ENCODE data around the gene TINAG.

TINAG gene

DNA sequence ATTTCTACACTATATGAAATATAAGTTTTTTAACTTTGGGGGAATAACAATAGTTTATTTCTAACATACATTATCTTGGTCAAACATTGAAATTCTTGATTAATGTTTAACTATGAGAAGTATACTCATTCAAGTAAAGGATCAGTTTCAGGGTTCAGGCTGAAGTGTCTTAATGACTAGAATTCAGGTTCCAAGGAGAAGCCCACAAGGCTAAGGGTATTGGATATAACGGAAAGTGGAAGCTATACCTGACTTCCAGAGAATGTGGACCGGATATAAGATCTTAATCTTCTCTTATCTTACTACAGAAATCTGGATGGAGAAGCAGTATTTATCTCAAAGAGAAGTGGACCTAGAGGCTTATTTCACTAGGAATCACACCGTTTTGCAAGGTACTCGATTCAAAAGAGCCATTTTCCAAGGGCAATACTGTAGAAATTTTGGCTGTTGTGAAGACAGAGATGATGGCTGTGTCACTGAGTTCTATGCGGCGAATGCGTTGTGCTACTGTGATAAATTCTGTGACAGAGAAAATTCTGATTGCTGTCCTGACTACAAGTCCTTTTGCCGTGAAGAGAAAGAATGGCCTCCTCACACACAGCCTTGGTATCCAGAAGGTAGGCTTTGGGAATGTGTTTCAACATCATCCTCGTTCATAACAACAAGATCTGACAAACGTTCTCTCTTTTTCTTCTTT is at the start of gene TINAG:
Gene TINAG (plus strand): TSS at position 153 of the 697 bp plus-strand sequence. CDS start 110 bp downstream, at position 263.
- no peak for DNase-seq

DNA sequence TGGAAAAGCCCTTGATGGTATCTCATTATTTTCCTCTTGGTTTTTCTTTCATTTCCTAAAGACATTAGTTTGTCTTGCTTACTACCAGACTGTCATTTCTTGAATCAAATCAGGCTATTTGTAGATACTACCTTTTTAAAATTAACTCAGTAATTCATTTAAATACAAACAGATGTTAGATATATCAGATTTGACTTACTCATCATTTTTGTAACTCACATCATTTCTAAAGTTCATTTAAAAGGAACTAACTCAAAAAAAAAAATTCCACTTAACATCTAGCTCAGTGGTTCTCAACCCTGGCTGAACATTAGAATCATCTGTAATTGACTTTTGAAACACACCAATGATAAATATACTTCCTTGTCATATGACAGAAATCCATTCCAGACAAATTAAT is 48.2 kb upstream of the TINAG start:
- DNase-seq, result no peak

DNA sequence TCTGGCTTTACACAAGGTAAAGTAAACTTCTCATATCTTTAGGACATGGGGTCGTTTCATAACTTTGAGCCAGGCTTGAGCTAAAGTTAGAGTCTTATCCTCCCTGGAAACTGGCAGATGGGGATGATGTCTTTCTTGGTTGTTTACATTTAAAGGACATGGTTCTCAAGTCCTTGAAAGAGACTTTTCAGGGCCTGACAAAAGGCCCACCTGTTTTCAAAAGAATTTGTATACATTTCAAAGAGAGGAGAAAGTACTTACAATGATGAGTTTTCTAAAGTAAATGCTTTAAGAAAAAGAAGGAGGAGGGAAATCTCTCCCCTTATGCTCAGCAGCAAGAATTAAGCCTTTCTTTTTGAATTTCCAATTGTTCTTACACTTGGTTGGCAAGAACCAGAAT is 45.7 kb upstream of the TINAG start:
- no peak for DNase-seq

DNA sequence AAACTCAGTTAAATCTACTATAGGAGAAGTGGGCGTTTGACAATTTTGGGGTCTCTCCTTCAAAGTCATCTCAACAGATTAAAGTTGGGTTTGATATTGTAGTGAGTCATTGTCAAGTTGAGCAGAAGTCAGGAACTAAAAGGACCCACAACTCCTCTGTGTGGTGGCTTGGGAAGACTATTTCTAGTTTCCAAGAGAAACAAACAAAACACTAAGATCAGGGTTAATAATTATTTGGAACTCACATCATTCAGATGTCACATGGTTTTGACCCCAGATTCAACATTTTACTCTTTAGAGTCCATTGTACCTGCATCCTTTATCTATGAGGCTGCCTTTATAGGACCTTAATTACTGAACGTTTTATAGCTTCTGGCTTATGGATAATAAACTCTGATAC is 45.3 kb upstream of the TINAG start:
- no peak for DNase-seq

GRCh38 chr6:54264581-54265272 is 43.5 kb upstream of the TINAG start:
- no peak for DNase-seq

- DNase-seq, result no peak
These were observed 41.8 kb upstream of the TINAG start for GRCh38 chr6:54266400-54266923.

DNA sequence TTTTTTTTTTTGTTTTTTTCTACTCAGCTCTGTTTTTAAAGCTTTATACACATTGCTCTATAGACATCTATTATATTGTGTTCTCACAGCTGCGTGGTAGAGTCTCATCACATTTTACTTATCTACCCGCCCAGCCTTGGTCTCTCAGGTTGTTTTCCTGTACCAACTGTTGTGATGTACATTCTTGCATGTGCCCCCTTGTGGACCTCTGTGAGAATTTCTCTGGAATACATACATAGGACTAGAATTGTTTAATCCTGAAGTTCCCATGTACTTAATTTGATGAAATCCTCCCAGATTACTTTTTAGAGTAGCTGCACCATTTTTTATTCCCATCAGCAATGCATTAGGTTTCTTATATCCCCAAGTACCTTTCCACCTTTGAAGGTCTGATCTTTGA is 40.4 kb upstream of the TINAG start:
- DNase-seq, result no peak

DNA sequence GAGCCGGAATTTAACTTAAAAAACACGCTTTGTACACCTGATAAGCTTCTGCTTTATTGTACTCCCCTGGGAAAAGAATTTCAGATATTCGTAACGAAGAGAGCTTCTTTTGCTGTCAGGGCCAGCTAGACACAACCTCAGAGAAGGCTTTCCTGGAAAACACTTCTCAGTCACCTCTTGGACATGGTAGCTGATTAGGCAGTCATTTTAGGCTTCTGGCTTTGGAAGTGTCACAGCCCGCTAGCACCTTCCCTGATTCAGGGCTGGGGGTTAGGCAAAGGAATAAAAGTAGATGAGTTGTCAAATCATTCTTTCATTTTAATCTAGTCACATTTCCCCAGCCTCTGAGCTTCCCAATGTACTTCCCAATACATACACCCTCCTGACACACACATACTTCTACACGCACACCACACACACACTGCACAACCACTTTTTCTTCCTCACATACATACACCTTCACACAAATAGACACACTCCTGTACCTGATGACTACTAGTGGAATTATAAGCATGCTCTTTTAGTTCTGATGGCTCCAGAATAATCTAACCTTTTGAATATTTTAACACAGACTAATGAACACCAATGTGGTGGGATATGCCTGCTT is 34.9 kb upstream of the TINAG start:
- no peak for DNase-seq

DNA sequence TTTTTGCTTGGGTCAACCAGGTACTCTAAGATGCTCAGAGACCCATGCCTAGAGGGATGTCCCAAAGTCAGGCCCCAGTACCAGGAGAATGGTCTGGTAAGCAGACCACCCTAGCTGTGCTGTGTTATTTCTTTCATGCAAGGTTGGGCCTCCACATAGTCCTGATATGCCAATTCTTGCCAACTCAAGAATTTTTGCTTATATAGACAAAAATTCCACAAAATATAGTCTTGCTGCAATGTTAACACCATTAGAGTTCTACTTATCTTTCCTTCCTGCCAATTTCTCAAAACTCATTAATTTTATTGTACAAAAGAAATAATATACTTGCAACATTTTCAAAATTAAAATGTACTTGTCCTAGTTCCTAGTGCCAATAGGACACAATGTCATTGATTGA is 33.9 kb upstream of the TINAG start:
- DNase-seq, result no peak

GRCh38 chr6:54282186-54282585 is 26.1 kb upstream of the TINAG start:
- no peak for DNase-seq

- no peak for DNase-seq
These were observed 23.9 kb upstream of the TINAG start for GRCh38 chr6:54284161-54284860.

GRCh38 chr6:54285595-54285994 is 22.6 kb upstream of the TINAG start:
- no peak for DNase-seq

DNA sequence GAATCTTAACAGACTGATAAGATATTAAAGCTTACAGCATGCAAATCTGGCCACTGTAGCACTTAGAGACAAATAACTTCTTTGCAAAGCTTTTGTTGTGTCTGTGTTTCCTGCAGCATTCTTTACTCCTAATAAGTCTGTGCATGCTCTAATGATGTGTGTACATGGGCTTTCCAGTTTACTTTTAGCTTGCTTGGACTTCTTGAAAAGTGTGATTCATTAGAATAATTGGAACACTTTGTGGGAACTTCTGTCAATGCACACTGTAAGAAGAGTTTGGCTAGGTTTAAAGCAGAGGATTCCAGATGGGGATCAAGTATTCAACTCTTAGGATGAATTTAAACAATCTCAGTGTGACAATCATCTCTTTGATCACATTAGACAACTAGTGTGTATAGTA is 22.1 kb upstream of the TINAG start:
- DNase-seq, result no peak

- DNase-seq, result no peak
These were observed 19.8 kb upstream of the TINAG start for GRCh38 chr6:54288474-54288873.

DNA sequence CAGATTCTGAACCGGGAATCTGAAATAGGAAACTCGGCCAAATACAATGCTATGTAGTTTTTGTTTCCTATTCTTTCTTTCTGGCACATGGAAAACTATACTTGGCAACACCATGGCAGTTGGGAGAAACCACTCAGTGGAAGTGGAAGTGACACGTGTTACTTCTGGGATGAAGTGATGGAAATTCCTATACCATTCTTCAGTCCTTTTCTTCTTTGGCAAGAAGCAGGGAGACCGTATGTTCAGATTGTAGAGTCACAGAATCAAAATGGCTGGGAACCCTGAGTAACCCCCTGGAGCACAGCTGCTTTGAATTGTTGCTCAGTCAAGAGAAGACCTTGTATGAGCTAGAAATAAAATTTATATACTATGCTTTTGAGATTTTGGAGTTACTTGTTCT is 18.8 kb upstream of the TINAG start:
- DNase-seq, result no peak

- no peak for DNase-seq
These were observed 17.1 kb upstream of the TINAG start for GRCh38 chr6:54291146-54291545.

DNA sequence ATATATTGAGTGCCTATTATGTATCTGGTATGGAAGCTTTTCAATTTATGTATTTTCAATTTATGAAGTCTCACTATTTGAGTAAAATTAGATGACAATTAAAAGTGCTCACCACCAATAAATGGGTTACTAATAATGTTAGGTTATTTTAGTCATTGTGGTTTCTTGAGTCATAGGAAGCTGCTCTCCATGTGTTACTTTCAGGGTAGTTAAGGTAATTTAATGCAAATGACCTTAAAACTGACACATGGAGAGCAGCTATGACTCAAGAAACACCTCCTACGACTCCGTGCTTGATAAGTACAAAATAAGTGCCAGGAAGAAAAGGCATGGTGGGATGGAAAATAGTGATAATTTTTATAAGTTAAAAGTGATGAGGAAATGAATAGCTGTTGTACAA is 16.5 kb upstream of the TINAG start:
- no peak for DNase-seq

DNA sequence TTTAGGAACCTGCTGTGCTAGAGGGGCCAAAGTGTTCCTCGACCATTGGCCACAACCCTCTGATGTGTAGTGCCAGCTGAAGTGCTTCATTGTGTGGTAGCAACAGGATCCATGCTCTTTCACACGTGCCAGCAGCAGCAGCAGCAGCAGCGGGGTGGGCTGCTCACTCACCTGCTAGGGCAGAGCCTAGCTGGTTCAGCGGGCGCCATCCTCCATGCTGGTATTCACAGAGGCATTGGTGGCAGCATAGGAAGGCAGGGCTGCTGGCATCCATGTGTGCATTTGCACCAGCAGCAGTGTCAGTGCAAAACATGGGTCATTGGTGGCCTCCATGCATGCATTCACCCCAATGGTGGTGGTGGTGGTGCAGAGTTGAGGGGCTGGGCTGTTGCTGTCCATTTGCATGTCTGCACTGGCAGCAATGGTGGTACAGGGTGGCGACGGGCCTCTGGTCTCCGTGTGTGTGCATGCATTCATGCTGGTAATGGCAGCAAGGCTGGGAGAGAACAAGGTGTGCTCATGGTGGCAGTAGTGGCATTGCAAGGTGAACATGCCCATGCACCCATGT is 13.2 kb upstream of the TINAG start:
- DNase-seq, result no peak

GRCh38 chr6:54299542-54300269 is 8.5 kb upstream of the TINAG start:
- DNase-seq, result no peak

DNA sequence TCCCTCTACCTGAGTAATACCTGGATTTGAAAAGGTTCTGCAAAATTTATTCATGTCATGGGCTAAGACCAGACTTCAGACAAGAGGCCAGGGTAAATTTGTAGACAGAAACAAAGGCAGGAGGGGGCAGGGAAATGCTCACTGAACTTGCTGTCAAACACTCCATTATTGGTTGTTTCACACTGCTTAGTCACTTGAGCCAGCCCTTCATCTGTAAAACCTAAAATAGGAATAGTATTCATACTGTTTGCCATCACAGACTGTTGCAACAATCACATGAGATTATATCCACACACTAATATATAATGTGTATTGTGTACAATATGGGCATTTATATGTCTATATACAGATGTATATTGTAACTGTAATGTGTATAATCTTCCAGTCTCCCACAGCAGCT is 6.5 kb upstream of the TINAG start:
- no peak for DNase-seq

DNA sequence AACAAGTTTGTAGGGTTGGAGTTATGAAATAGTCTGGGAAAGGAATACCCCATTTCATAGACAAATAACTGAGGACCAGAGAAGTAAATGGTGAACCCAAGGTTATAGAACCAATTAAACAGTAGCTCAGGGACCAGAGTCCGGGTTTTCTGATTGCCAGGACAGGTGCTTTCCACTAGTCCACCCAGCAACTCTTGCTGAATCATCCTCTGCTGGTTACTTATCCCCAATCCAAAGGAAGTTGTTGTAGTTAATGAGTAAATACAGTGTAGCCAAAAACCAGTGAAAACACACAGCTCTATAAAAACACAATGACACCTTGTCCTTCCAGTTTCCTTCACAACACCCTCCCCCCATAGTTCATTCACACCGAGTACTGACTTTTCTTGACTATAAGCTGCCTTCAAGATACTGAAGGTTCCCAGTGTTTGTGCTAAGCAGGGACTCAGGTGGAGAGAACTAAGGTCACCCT is 766 bp upstream of the TINAG start:
- DNase-seq, result no peak

DNA sequence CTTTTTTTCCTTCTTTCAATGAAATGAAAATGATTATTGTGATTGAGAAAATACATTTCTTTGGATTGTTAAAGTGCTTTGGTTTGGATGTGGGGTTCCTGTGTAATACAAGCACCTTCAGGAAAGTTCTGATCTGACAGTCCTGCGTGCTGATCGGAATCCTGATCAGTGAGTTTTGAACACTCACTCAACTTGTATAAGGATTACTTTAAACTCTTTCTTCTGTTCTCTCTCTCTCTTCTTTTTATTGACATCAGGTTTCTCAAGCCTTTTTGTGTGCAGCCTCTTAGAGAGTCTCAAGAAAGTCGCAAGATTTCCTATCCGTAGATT is 710 bp downstream of the TINAG start:
- DNase-seq, result no peak

All from CD4-positive, alpha-beta T cell treated with Interleukin-17A for 4 hours (primary cell).